ENCODE data around the gene GRK6.

Gene GRK6

DNA sequence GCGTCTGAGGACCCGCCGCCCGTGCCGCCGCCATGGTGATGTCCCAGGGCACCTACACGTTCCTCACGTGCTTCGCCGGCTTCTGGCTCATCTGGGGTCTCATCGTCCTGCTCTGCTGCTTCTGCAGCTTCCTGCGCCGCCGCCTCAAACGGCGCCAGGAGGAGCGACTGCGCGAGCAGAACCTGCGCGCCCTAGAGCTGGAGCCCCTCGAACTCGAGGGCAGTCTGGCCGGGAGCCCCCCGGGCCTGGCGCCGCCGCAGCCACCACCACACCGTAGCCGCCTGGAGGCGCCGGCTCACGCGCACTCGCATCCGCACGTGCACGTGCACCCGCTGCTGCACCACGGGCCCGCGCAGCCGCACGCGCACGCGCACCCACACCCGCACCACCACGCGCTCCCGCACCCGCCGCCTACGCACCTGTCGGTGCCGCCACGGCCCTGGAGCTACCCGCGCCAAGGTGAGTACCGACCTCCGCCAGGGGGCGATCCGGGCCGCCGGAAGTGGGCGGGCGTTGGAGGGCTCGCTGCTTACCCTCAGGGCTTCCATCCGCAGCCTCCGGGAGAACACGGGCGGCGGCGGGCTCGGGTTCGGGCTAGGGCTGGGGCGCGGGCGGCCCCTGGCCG is 28.7 kb downstream of the GRK6 start:
- DNase-seq: peak; percentile 87

DNA sequence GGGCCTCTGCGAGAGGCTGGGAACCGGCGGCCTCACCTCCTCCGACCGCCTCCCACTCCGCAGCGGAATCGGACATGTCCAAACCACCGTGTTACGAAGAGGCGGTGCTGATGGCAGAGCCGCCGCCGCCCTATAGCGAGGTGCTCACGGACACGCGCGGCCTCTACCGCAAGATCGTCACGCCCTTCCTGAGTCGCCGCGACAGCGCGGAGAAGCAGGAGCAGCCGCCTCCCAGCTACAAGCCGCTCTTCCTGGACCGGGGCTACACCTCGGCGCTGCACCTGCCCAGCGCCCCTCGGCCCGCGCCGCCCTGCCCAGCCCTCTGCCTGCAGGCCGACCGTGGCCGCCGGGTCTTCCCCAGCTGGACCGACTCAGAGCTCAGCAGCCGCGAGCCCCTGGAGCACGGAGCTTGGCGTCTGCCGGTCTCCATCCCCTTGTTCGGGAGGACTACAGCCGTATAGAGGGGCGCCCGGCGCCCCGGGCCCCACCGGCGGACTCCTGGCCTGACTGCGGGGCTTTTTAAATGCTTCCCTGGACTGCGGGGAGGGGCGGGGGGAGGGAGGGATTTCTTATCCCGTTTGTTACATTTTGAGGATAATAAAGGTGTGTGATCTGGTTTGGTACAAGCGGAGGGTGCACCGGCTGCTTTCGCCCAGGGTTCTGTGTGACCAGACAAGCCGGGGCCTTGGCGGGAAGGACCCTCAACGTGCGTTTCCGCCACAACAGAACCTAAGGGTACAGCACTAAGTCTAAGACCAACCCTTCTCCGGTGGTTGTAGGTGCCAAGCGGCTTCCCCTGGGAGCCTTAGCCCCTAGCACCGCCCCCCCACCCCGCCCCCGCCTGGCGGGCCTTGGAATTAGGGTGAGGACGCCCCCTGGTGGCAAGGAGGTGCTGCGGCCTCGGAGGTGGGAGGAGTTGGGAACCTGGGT is 29.4 kb downstream of the GRK6 start:
- peak; percentile 94 for DNase-seq

DNA sequence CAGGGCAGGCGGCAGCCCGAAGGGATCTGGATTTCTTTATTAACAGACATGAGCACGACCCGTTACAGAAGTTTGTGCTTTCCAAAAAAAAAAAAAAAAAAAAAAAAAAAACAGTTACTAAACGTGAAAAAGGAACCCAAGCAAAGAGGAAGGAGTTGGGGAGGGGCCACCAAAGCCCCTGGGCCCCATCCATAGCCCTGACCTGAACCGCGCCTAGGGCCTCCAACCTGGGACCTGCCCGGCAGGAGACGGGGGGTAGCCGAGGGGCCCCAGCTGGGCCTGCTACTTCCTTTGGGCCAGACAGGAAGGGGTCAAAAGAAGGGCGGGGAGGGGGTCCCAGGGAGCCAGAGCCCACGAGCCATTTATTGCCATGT is 30.1 kb downstream of the GRK6 start:
- DNase-seq: no peak

DNA sequence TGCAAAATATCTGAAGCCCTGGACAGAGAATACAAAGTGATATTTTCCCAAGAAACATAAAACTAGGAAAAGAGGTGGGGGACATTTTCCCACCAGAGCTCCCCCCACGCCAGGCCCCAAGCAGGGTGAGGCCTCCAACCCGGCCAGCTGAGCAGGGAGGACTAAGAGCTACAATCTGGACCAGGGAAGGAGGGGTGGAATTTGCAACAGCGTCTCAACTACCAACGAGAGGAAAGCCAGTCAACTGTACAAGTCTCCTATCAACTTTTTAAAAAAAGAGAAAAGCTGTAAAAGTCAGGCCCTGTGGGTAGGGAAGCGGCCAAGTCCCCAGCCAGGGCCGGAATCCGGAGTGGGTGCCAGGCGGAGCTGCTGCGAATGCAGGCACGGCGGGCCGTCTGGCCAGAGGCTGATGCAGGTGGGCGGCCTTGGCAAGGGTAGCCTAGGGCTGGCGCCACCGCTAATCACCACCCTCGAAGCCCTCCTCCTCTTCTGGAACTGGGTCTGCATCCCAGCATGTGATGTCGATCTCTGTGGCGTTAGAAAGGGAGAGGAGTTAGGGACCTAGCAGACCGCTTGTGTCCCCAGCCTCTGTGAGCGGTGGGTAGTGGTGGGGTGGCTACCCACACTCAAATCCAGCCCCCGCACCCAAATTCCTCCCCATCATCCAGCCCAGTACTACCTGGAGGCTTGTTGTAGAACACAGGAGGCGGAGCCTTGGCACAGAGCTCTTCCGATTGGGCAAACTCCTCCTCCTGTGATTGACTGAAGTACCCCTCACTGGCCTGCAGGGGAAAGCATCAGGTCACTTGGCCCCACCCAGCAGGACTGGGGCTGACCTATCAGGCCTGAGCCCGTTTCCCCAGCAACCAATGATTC is 30.7 kb downstream of the GRK6 start:
- peak; percentile 98 for DNase-seq

DNA sequence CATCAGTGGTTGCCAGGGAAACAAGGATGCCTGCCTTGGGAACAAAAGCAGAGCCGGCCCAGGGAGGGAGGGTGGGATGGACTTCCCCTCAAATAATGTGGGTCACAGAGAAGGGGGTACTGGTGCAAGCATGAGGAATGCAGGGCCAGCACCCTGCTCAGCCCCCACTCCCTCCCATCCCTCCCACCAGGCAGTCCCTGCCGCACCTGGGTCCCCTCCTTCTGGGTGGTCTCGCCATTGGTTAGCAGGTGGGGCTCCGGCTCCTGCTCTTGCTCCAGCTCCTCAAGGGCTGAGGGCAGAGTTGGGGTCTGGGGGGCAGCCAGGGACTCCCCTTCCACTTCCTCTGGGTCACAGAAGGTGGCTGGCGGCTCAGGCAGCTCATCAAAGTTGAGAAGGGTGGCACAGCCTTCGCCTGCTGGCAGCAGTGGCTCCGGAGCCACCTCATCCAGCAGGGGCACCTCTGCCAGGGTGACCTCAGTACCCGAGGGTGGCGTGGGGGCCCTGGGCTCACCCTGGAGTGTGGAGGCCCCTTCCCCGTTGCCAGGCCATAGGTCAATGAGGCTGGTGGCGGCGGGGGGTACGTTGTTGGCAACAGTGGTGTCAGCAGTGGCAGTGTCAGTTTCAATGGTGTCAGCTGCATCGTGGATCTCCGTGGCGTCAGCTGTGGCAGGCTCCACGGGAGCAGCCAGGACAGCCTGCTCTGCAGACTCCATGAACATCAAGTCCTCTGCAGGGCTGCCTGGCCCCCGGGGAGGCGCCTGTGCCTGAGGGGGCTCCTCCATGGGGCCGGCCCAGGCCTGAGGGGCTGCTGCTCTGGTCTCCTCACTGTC is 31.6 kb downstream of the GRK6 start:
- DNase-seq: no peak

DNA sequence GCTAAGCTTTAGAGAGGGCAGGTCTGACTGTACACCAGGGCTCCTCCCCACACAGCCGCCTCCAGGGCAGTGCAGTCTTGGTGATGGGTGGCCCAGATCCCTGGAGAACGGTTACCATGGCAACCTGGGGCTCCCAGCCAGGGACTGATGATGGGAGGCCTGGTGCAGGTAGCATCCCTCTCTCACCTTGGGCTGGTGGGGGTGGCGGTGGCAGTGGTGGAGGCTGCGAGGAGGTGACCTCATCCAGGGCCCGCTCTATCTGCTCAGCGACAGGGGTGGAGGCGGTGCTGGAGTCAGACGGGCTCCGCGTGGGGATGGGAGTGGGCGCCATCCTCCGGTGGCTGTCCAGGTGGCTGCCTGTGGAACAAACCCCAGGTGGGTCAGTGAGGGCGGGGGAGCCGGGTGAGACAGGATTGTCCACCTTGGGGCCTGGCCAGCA is 32.5 kb downstream of the GRK6 start:
- DNase-seq: no peak

DNA sequence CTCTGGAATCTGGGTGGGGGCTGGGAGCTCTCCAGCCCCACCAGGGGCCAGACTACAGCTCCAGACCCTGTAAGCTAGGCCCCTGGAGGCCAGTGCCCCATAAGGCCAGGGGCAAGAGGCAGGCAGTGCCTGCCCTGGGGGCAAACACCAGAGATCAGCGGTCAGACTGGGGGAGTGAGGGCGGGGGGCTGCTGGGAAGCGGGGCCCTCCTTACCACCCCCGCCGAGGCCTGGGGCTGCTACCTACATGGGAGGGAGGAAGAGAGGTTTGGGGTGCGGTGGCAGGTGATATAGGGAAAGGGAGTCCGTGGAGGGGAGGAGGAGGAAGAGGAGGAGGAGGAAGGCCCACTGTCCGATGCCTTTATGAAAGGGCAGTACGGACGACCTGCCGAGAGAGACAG is 32.9 kb downstream of the GRK6 start:
- no peak for DNase-seq

DNA sequence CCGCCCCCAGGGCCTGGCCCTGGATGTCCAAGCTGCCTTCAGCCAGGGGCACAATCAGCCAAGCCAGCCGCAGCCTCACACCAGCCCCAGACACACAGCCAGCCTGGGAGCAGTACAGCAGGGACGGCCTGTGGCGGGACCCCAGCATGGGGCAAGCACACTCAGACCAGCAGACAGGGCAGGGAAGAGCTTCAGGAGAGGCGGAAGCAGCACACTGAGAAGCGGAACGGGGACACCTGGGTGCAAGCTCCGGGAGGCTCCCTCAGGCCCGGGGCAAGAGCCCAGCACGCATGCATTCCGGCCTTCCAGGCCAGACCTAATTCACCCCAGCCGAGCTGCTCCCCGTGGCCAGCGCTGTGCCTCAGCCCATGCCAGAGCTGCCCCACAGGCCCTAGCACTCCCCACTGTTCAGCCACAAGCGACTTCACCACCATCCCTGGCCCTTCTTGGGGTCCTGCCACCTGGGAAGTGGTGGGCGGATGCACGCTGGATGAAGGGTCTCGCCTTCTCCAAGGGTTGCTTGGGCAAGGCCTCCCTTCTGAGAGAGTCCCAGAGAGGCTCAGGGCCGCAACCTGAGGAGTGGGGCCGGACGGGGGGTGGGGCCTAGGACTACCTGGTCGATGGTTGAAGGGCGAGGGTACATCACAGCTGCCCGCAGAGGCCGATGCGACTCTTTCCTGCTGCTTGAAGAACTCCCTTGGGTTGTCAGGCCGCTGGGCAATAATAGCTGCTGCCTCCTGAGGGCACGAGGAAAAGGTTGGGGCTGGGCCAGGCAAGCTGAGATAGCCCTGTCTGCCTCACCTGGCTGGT is 33.5 kb downstream of the GRK6 start:
- no peak for DNase-seq

DNA sequence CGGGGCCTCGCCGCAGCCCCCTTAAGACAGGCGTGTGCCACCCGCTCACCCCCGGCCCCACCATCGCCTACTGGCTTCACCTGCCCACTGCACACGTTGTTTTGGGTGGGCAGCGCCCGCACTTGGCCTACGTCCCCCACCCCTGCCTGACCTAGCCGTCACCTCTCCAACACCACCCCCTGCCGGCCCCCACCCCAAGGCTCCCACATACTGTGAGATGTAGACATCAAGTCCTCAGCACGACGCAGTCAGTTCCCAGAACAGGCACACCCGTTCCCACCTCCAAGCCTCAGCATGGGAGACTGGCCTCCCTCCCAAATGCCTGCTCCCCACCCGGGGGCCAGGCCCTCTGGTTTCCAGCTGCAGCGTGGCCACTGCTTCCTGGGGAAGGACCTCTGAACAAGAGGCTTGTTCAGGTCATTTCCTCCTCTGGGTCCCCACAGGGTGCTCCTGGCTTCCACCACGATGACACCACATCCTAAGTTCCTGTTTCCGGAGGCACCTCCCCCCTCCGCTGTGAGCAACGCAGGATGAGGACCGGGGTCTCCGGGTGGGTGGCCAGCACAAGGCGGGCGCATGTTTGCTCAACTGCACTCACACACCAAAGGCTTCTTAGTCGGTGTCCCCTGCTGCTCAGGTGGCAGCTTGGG is 35.7 kb downstream of the GRK6 start:
- peak; percentile 52 for DNase-seq

DNA sequence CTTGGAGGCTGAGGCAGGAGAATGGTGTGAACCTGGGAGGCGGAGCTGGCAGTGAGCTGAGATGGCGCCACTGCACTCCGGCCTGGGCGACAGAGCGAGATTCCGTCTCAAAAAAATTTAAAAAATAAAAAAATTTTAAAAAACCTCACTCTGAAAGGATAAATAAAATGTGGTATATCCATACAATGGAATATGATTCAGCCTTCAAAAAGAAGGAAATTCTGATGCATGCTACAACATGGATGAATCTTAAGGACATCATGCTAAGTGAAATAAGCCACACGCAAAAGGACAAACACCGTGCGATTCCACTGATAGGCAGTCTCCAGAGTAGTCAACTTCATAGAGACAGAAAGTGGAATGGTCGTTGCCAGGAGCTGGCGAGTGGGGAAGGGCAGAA is 38.6 kb downstream of the GRK6 start:
- no peak for DNase-seq

DNA sequence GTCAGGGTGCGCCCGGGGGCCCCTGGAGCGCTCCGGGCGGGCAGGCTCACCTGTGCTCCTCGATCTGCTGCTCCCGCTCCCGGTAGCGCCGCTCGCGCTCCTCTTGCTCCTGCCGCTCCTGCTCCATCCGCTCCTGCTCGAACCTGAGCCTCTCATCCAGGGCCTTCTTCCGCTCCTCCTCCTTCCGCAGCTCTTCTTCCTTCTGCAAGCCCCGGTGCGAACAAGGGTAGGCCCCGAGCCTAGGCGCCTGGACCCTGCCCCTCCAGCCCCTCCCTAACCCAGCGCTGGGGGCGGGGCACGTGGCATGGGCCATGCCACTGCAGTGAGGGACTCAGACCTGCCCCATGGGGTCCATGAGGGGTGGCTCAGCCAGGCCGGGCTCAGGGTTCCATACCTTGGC is 40.4 kb downstream of the GRK6 start:
- DNase-seq: no peak

DNA sequence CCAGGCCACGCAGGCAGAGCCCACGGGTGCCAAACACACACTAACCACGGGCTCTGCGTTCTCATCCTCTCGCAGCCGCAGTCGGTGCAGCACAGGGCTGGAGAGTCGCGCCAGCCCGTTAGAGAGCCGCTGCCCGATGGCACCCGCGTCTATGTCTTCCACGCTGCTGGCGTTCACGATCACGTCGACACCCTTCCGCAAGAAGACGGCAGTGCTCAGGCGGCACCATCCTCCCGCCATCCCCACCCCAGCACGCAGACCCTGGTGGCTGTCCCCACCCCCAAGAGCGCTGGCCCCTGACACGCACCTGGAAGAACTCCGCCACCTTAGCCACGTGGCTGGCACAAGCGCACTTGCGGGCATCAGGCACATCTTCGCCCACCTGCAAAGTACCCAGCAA is 41.0 kb downstream of the GRK6 start:
- no peak for DNase-seq

DNA sequence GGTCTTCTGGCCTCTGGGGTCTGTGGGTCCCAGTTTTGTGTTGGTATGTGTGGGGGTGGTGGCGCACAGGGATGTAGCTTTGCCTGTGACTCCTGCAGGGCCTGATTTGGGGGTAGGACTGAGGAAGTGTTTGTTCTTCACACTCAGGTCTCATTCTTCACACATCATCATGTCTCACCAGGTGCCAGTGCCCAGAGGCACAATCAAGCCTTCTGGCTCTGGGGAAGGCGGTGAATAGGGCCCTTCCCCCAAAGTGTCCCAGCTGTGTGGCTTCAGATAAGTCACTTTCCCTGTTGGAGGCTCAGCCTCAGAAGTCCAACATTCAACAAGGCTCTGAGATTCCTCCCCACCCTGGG is 41.8 kb downstream of the GRK6 start:
- no peak for DNase-seq

DNA sequence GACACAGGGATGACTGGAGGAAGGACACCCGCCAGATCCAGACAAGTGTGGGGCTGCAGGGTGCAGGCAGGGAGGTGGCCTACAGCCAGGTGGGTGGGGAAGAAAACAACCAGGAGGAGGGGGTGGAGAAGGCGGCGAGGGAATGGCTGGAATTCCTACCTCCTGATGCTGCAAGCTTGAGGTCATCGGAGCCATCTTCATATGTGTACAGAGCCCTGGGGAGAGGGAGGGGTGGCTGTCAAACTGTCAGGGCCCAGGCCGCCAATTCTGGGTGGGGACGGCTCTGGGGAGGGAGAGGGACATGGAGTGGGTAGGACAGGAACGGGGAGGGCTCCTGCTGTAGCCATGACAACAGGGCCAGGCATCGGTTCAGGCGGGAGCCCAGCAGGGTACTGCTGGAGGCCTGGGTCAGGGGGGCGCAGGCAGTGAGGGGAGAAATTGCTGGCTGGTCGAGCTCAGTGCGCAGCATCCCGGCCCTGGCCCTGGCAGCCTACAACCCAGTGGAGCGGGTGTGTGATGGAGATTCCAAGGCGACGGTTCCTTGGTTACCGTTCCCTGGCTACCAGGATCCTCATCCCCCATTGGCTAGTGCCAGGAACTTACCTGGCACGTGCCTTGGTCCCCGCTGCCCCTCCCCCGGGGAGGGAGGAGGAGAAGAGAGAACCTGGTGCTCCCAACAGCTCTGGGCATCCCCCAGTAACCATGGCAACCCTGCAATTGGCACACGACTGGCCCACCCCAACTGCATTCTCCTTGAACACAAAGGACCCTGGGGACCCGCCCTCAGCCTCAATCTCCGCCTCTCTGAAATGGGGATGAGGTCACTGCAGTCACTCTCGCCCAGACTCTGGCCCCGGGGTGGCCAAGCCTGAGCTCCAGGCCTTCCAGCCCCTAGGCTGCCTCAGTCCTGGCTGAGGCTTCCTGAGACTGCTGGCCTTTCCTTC is 42.5 kb downstream of the GRK6 start:
- no peak for DNase-seq

DNA sequence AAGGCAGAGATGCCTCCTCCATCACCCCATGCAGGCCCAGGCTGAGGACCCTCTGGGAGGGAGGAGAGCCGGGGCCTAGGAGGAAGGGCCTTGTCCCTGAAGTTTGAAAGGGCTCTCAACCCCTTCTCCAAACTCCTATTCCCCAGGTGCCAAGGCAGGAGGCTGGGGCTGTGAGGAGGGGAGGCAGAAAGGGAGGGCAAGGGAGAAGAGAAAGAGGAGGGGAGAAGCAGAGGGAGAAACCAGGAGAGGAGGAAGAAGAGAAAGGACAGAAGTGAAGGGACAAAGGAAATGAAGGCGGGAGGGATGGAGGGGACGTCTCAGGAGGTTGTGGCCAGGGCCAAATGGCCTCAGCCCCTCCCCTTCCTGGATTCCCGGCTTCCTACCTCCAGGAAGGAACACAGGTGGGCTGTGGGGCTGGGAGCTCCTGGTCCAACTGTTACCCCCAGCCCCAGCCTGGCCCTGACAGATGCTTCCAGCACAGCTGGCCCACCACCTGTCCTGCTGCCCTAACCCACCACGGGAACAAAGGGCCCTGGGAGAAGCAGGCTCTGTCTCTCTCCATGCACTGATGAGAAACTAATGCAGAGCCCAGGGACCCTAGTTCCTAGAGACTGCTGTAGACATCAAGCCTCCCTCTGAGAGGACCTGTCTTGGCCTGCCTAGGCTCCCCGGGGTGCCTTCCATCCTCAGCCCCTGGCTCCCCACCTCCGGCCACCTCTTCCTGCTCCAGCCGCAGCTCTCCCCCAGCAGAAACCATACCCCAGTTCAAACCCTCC is 43.5 kb downstream of the GRK6 start:
- DNase-seq: no peak

DNA sequence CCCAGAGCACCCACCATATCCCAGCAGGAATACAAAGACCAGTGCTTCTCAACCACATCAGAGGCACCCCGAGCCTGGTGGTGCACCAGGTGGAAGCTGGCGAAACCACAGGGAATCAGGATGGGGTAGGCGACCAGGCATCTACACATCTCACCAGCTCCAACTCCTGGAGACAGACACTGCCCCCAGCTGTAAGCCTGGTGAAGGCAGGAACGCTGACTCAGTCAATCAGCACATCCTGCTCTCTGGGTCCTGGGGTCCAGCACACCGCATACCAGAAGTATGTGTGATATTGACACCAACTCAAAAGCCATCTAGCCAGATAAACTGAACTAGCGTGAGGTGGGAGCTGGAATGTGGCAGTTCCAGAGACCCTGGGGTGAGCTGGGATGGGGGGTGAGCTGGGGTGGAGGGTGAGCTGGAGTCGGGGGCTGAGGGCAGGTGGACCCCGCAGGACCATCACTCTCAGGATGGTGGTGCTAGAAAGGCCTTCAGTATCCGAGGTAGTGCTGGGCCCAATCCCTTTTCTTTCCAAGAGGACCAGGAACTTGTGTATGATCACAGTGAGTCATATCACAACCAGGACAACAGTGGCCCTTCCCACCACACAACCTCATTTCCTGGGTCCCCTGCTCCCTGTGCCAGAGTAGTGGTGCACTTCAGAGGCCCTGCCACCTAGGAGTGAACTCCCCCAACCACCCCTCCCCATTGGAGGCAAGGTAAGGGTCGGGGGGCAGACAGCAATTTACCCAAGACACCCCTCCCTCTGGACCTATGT is 44.5 kb downstream of the GRK6 start:
- no peak for DNase-seq

DNA sequence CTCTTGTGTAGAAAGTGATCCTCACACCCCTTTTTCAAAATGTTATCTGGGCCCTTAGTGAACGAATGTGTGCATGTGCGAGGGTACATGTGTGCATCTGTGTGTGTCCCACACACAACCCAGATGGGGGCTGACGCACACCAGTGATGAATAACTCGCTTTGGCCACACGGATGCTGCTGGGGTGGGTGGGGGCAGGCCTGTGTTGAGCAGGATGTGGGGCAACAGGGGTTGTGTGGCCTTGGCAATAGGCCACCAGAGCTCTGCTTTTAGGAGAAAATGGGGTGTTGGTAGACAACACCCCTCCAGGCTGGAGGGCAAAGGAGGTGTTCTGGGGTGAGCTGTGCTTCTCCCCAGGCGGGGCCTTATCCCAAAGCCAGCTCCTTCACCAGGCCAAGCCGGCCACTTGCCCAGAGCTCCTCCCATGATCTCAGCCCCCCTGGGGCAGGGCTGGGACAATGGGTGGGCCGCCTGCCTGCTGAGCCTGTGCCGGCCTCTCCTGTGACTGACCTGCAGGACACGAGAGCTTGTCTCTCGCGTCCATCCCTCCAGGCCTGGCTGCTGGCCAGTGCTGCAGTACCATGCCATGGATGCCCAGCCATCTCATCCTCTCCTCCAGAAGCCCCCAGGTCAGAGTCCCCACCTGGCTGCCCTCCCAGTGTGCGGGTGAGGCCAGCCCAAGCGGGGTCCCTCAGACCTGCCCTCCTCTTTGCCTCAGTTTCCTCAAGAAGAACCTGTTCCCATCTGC is 45.3 kb downstream of the GRK6 start:
- DNase-seq: no peak

Measured in OCI-M1 (cell line).